RWPE2 (cell line): ENCODE results near the gene BTG4.

Experiments used
- ATAC-seq: fragments of 200-7000 bp; cut with Tn5 transposase; 3 replicates; pipeline ENCODE4 v1.9.1; 2021; ENCODE audit warnings: low read depth
- DNase-seq: peaks from one replicate; pipeline ENCODE4 v3.0.0-alpha.2; 2020; ENCODE audit warnings: low spot score
- H3K27ac ChIP-seq: fragments of 450-650 bp; 2 replicates; pipeline ENCODE4 v1.5.1; 2017; ENCODE audit warnings: mild to moderate bottlenecking; ENCODE audit not compliant: poor library complexity, severe bottlenecking
- H3K27me3 ChIP-seq: fragments of 250-450 bp; sonication (Bioruptor Pico); 2 replicates; pipeline ENCODE4 v1.5.1; 2021; ENCODE audit warnings: mild to moderate bottlenecking, moderate library complexity; ENCODE audit not compliant: insufficient read depth, poor library complexity, severe bottlenecking
- H3K36me3 ChIP-seq: fragments of 250-450 bp; sonication (Bioruptor Pico); 2 replicates; pipeline ENCODE4 v1.5.1; 2020; ENCODE audit warnings: low read depth, mild to moderate bottlenecking, moderate library complexity
- H3K4me1 ChIP-seq: fragments of 250-450 bp; sonication (Bioruptor Pico); 2 replicates; pipeline ENCODE4 v1.5.1; 2021; ENCODE audit warnings: mild to moderate bottlenecking, moderate library complexity; ENCODE audit not compliant: insufficient read depth, poor library complexity, severe bottlenecking
- H3K4me3 ChIP-seq: fragments of 250-450 bp; sonication (Bioruptor Pico); 2 replicates; pipeline ENCODE4 v1.5.1; 2021; ENCODE audit warnings: mild to moderate bottlenecking, moderate library complexity; ENCODE audit not compliant: severe bottlenecking
- H3K9me3 ChIP-seq: fragments of 250-450 bp; sonication (Bioruptor Pico); 2 replicates; pipeline ENCODE4 v1.5.1; 2021; ENCODE audit warnings: mild to moderate bottlenecking, moderate library complexity; ENCODE audit not compliant: severe bottlenecking
- CTCF ChIP-seq: fragments of 450-650 bp; IDR thresholded peaks from one replicate; pipeline ENCODE4 v1.5.1; 2017; ENCODE audit warnings: mild to moderate bottlenecking, moderate library complexity; ENCODE audit not compliant: poor library complexity, severe bottlenecking

The BTG4 gene

DNA sequence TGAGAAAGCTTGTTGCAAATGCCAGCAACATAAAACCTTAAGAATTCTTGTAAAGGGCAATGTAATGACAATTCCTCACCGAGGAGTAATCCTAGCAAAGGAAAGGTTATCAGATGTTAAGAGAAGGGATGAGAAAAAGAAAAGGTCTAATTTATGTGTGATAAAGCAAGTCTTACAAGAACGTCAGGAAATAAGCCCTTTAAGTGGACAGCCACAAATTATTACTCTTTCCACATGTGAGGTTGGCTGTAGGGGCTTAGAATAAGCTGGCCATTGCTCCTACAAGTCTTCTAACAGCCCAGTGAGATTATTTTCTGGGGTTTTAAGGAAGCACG is 37.6 kb upstream of the BTG4 start:
- H3K27ac ChIP-seq, result no peak overlapping the region
- no peak for ATAC-seq
- no peaks in the 10 kb centered on the region for H3K27me3 ChIP-seq
- H3K9me3 ChIP-seq, result no peaks in the 10 kb centered on the region
- TF ChIP-seq CTCF, result no peak
- no peak for DNase-seq
- peaks cover 11% of the 10 kb centered on the region for H3K4me1 ChIP-seq
- no peak overlapping the region for H3K4me3 ChIP-seq
- no peaks in the 10 kb centered on the region for H3K36me3 ChIP-seq

- ATAC-seq, result no peak
- Histone ChIP-seq H3K27ac (no peak overlapping the region), H3K9me3 (no peaks in the 10 kb centered on the region), H3K27me3 (no peaks in the 10 kb centered on the region), H3K4me3 (no peak overlapping the region), H3K36me3 (no peaks in the 10 kb centered on the region), H3K4me1 (peaks cover 6% of the 10 kb centered on the region)
- DNase-seq, result no peak
- TF ChIP-seq CTCF, result no peak
These were observed 37.1 kb upstream of the BTG4 start for GRCh38 chr11:111549196-111549868.

DNA sequence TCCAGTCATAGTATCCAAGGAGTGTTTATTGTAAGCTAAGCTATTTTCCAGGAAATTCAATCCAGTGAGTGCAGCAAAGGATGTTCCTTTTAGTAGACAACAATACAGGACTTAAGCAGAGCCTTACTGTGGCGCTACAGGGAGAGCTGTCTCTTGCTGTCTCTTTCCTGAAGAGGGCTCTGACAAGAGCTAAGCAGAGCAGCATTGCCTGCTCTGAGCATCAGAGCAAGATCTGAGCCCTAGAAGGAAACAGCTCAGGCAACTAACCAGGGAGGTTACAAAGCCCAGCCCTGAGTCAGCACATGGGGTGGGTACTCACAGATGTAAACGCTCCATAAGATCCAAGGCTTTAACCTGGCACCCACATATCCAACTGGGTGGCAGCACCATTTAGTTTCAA is 36.3 kb upstream of the BTG4 start:
- Histone ChIP-seq H3K9me3 (no peaks in the 10 kb centered on the region), H3K27me3 (no peaks in the 10 kb centered on the region), H3K4me1 (no peaks in the 10 kb centered on the region), H3K4me3 (no peak overlapping the region), H3K36me3 (no peaks in the 10 kb centered on the region), H3K27ac (no peak overlapping the region)
- no peak for ATAC-seq
- DNase-seq, result no peak
- TF ChIP-seq CTCF, result no peak

DNA sequence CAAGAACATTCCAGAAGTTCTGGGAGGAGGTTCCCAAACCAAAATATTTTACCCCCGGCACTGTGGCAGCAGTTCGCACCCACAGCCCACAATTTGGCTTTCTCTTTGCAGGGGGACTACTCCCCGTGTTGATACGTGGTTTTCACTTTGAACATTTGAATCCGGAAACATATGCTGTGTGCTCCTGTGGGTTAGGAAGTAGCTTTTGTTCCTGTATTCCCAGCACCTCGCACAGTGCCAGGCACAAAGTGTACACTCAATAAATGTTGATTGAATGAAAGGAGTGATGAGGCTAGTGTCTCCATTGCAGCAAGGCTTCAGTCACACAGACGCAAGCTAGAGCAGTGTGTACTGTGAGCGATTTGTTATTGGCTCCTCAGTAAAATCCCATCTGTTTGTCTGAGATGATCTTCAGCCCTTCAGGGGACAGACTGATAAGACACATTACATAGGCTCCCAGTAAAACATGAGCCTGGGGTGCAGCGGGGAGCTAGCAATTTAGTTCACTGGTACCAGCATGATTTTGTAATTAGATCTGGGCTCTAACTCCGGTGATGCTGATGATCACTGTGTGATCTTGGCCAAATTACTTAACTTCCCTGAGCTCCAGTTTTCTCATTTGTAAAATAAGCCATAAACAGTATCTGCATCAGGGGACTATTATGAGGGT is 30.6 kb upstream of the BTG4 start:
- no peak overlapping the region for H3K27ac ChIP-seq
- no peak for DNase-seq
- H3K4me1 ChIP-seq, result peaks cover 3% of the 10 kb centered on the region
- no peak for TF ChIP-seq CTCF
- no peaks in the 10 kb centered on the region for H3K27me3 ChIP-seq
- no peaks in the 10 kb centered on the region for H3K36me3 ChIP-seq
- no peaks in the 10 kb centered on the region for H3K9me3 ChIP-seq
- ATAC-seq, result no peak
- no peak overlapping the region for H3K4me3 ChIP-seq

DNA sequence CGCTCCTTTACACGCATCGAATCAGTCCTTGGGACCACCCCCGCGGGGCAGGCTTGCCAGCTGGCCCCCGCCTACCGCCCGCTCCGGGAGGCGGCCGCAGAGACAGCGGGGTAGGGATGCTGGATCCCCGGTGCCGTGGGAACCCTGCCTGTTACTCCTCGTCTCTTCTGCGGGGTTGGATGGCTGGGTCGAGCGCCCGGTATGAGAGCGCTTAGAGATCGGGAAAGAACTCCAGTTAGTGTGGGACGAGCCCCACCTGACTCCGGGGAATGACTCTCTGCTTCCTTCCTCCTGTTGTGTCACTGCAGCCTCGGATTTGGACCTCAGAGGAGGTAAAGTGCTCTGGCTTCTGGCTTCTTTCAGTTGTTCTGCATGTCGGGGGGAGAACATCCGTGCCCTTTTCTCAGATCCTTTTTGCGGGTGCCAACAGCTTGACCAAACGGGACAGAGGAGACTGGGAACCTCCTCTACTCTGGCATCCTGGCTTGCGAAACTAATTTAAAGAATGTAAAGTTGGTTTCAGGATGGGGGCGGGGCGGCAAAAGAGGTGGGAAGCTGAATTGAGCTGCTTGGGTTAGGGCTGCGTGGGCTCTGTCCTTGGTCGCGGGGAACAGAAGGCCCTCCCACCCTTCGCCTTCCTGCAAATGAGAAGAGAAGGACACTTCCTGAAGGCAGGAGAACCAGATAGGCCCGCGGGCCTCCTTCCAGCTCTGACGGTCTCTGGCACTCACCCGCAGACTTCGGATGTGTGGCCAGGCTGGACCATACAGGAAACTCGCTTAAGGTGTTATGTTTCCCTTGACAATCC is 29.3 kb upstream of the BTG4 start:
- DNase-seq (no peak), ATAC-seq (no peak)
- Histone ChIP-seq H3K27me3 (no peaks in the 10 kb centered on the region), H3K36me3 (no peaks in the 10 kb centered on the region), H3K27ac (no peak overlapping the region), H3K4me3 (peak overlapping the region; percentile 29), H3K9me3 (no peaks in the 10 kb centered on the region), H3K4me1 (peaks cover 3% of the 10 kb centered on the region)
- TF ChIP-seq CTCF, result no peak
